HG02884 (cell line): ENCODE results near the gene GTF2H1.
A peak's percentile ranks its signal among the peaks of the same experiment; 100 is the strongest.
"Not testable (repeated sequence)": the region's sequence is repeated elsewhere in the genome, so short reads cannot be mapped to it uniquely, and the experiment has no call there.

Experiments
- ATAC-seq: cut with Tn5 transposase; IDR thresholded peaks from one replicate; pipeline ENCODE4 v1.9.1; 2021; ENCODE audit warnings: mild to moderate bottlenecking, moderate library complexity; ENCODE audit not compliant: unreplicated experiment

The GTF2H1 gene

DNA sequence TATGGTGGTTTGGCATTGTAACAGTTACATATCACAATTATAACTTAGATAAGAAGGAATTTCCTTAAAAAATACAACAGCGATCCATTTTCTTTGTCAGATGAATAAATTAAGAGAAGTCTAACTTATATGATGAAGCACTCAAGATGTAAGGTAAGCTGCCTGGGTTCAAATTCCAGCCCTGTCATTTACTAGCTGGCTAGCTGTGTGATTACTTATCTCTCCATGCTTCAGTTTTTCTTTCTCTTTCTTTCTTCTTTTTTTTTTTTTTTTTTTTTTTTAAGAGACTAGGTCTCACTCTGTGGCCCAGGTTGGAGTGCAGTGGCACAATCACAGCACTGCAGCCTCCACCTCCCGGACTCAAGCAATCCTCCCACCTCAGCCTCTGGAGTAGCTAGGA is 49.8 kb downstream of the GTF2H1 start:
- no peak for ATAC-seq

DNA sequence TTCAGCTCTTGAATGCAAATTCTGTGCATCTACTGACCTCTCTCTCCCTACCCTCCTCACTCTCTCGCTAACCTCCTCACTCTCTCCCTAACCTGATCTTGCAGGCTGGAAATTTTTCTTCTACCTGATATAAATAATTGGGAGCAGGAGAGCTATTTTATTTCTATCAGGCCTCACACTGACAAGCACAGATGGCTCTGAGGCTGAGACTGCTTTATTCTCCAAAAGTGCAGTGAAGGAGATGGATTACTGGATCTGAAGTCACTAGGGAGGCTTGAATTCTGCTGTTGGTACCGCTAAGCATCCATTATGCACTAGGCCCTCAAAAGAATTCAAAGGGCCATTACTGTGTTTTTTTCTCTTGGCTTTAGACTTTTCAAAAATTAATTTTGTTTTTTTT is 52.6 kb downstream of the GTF2H1 start:
- ATAC-seq = no peak

GRCh38 chr11:18375941-18376340 is 53.6 kb downstream of the GTF2H1 start:
- no peak for ATAC-seq

DNA sequence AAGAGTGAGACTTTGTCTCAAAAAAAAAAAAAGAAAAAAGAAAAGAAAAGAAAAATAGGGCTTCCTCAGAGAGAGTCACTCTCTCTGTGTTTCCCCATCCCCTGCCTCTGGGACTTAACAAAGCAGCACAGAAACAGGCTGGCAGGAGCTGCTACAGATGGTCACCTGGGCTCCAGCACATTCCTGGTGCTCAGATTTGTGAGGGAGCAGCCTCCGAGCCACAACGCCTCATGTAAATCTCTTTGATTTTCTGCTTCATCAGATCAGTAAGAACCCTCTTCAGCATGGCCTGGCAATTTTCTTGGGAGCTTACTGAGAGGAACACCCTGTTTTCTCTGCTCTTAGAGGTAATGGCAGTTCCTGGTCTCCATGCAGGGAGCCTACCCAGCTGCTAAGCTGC is 56.8 kb downstream of the GTF2H1 start:
- no peak for ATAC-seq

GRCh38 chr11:18383388-18384156 is 61.2 kb downstream of the GTF2H1 start:
- ATAC-seq = peak; percentile 90

- peak; percentile 49 for ATAC-seq
Observed at GRCh38 chr11:18384157-18384641, 61.8 kb downstream of the GTF2H1 start.

DNA sequence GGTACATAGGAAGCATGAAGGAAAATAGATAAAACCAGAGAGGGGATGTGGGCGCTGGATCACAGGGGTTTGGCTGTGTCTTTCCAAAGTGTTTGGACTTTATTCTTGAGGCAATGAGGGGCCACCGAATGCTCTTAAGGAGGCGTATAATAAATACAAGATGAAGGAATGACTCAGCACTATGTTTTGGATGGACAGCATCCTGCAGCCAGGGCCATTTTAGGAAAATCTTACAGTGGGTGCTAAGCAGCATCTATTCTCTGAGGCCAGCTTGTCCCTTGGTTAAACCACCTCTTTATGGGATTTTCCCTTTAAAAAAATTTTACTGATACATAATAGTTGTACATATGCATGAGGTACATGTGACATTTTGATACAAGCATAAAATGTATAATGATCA is 67.7 kb downstream of the GTF2H1 start:
- no peak for ATAC-seq

GRCh38 chr11:18392434-18393321 is 70.3 kb downstream of the GTF2H1 start:
- no peak for ATAC-seq

GRCh38 chr11:18393581-18394274 is 71.4 kb downstream of the GTF2H1 start:
- peak; percentile 9 for ATAC-seq

DNA sequence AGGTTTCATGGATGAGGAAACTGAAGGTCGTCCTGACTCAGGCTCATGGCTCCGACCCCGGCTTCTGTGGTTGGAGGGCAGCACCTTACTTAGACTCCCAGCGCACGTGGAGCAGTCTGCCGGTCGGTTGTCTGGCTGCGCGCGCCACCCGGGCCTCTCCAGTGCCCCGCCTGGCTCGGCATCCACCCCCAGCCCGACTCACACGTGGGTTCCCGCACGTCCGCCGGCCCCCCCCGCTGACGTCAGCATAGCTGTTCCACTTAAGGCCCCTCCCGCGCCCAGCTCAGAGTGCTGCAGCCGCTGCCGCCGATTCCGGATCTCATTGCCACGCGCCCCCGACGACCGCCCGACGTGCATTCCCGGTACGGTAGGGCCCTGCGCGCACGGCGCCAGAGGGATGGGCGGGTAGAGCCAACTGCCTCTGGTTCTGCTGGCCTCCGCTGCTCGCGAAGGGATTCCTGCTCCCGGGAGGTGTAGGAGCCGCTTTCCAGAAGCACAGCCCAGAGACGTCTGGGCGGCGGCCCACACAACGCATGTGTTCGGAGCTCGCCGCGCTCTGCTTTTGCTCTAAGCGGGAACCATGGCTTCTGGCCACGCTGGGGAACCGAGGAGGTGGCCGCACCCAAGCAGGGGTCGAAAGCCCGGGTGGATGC is 72.0 kb downstream of the GTF2H1 start, which contains the start of gene LDHA:
TSS of gene LDHA (plus strand) at position 289 of the 653 bp plus-strand sequence. CDS start 2,280 bp downstream, outside the sequence.
- peak; percentile 53 for ATAC-seq

DNA sequence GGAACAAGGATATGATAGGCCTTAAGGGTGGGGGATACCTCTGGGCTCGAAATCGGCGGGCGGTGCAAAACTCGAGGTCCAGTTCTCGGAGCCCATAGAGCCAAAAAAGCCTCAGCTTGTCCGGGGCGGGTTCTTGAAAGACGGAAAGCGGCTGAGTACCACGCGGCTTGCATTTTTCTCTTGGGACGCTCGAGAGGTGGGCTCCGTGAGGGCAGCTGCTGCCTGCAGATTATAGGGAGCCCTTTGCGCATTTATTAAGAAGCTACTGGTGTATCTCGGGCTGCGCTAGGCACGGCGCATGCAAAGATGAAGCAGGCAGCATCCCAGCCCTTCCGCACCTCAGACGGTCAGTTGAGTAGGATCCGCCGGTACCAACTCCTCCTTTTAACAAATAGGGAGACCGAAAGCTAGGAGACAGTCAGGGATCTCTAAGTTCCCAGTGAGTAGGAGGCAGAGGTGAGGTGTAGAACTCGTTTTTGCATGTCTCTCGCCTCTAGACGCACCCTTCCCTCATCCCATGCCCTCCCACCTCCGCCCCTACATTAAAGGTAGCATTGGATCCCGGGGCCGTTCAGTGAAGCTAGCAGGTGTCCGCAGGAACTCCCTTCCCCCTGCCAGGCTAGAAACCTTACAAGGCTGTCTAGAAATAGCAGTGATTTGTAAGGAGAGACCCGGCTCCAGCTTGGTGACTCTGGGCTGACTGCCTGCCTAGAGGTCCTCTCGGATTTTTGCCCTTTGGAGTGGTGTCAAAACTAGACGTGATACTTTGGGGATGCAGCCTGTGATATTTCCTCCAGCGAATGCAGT is 72.8 kb downstream of the GTF2H1 start:
- no peak for ATAC-seq

DNA sequence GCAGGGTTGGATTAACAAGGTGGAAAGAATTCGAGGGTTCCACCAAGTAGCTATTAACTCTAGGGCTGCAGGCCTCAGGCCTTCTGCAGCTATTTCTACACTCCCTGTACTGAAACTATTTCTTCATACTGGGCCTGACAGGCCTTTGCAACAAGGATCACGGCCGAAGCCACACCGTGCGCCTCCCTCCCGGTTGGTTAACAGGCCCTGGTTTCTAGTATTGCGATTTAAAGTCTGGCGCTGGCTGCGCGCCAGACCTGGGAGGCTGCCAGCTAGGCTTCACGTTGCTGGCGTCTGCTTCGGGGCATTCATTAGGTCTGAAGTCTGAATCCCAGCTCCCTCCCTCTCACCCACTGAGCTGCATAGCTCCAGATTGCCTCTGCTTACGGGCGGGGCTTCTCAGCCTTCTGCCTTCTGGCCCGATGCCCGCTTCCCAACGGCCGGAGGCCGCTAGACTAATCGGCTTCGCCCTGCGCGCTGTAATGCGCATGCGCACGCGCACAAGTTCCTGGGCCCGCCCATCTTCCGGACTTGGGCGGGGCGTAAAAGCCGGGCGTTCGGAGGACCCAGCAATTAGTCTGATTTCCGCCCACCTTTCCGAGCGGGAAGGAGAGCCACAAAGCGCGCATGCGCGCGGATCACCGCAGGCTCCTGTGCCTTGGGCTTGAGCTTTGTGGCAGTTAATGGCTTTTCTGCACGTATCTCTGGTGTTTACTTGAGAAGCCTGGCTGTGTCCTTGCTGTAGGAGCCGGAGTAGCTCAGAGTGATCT is 73.6 kb downstream of the GTF2H1 start:
- ATAC-seq = peak; percentile 59

GRCh38 chr11:18397921-18398320 is 75.6 kb downstream of the GTF2H1 start:
- no peak for ATAC-seq

DNA sequence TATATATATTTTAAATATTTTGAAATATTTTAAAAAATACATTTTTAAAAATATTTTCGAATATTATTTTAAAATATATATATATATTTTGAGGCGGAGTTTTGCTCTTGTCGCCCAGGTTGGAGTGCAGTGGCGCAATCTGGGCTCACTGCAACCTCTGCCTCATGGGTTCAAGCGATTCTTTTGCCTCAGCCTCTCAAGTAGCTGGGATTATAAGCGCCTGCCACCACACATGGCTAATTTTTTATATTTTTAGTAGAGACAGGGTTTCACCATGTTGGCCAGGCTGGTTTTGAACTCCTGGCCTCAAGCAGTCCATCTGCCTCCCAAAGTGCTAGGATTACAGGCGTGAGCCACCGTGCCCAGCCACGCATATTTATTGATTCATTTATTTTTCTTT is 78.7 kb downstream of the GTF2H1 start:
- ATAC-seq = not testable (repeated sequence)

DNA sequence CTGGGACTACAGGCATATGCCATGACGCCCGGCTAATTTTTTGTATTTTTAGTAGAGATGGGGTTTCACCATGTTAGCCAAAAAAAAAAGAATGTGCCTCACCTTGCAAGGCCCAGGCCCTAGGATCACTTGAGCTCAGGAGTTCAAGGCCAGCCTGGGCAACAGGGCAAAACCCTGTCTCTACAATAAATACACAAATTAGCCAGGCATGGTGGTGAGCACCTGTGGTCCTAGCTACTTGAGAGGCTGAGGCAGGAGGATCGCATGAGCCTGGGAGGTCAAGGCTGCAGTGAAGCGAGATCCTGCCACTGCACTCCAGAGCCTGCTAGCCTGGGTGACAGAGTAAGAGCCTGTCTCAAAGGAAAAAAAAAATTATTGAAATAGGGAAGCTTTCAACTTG is 81.7 kb downstream of the GTF2H1 start:
- ATAC-seq = no peak

GRCh38 chr11:18407400-18407799 is 85.0 kb downstream of the GTF2H1 start:
- ATAC-seq = not testable (repeated sequence)

DNA sequence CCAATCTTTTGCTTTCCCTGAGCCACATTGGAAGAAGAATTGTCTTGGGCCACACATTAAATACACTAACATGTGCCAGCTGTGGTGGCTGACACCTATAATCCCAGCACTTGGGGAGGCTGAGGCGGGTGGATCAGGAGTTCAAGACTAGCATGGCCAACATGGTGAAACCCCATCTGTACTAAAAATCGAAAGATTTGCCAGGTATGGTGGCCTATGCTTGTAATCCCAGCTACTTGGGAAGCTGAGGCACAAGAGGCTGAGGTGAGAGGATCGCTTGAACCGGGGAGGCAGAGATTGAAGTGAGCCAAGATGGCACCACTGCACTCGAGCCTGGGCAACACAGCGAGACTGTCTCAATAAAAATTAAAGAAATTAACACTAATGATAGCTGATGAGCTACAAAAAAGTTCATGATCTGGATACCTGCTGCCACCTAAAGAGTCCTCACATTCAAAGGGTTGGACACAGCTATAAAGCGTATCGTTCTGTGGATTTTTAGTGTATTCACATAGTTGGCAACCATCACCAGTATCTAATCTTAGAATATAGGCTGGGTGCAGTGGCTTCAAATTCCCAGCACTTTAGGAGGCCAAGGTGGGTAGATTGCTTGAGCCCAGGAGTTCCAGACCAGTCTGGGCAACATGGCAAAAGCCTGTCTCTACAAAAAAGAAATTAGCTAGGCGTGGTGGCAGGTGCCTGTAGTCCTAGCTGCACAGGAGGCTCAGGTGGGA is 86.4 kb downstream of the GTF2H1 start:
- no peak for ATAC-seq

GRCh38 chr11:18416459-18416858 is 94.1 kb downstream of the GTF2H1 start:
- ATAC-seq = no peak
